ENCODE results near the gene IFNA5. TPM values are rescaled to one million over a fixed set of nuclear protein-coding genes. Genes with fewer than 3 reads are reported as not detected.

The IFNA5 gene
- total RNA-seq, 1 donor from 2014 or later: not detected

DNA sequence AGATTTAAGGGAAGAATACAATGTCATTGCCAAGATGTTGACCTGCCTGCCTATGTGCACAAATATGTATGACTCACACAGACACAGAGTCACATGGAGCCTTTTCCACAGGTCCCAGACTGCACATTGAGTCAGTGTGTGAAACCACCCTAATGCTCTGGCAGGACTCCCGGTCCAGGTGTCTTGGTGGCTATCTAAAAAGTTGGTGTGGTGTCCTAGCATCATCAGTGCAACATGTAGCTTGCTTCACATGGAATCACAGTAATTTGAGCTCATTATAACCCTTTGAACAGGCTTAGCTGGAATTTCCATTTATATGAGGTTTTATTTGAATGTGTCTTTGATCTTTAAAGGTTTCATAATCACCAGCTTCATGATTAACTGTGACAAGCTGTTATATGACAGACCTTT is 10.7 kb downstream of the IFNA5 start:
- no peak overlapping the region for H2AFZ ChIP-seq (ENCODE audit: low read depth, low read length)
- DNase-seq (ENCODE audit: low read depth): peak; percentile 47
- no peak overlapping the region for H3K27ac ChIP-seq (ENCODE audit: low read depth, low read length)
- FAIRE-seq: no peak
- H3K4me2 ChIP-seq (ENCODE audit: low read length): no peak overlapping the region
- H3K4me1 ChIP-seq (ENCODE audit: insufficient read depth, low read length): no peaks in the 10 kb centered on the region
- H3K36me3 Mint-ChIP-seq (ENCODE audit: low read depth, unreplicated experiment): no peaks in the 10 kb centered on the region
- no peaks in the 10 kb centered on the region for H4K20me1 ChIP-seq (ENCODE audit: insufficient read depth, low read length)
- no peaks in the 10 kb centered on the region for H3K27me3 ChIP-seq (ENCODE audit: insufficient read depth, low read length)
- H3K36me3 ChIP-seq (ENCODE audit: insufficient read depth, low read length): no peaks in the 10 kb centered on the region
- peak overlapping the region; percentile 63 for H3K27ac Mint-ChIP-seq (ENCODE audit: unreplicated experiment)
- no peaks in the 10 kb centered on the region for H3K79me2 ChIP-seq (ENCODE audit: insufficient read depth, low read length)
- no peak for TF ChIP-seq EZH2 (IDR thresholded peaks at IDR 0.05; ENCODE audit: insufficient read depth, low read length)
- TF ChIP-seq, protein P1, sequence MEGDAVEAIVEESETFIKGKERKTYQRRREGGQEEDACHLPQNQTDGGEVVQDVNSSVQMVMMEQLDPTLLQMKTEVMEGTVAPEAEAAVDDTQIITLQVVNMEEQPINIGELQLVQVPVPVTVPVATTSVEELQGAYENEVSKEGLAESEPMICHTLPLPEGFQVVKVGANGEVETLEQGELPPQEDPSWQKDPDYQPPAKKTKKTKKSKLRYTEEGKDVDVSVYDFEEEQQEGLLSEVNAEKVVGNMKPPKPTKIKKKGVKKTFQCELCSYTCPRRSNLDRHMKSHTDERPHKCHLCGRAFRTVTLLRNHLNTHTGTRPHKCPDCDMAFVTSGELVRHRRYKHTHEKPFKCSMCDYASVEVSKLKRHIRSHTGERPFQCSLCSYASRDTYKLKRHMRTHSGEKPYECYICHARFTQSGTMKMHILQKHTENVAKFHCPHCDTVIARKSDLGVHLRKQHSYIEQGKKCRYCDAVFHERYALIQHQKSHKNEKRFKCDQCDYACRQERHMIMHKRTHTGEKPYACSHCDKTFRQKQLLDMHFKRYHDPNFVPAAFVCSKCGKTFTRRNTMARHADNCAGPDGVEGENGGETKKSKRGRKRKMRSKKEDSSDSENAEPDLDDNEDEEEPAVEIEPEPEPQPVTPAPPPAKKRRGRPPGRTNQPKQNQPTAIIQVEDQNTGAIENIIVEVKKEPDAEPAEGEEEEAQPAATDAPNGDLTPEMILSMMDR (IDR thresholded peaks at IDR 0.05; ENCODE audit: insufficient read depth, low read depth, low read length): no peak
- no peak overlapping the region for H3K9ac ChIP-seq (ENCODE audit: low read length)
- H3K4me3 Mint-ChIP-seq (ENCODE audit: unreplicated experiment): no peak overlapping the region
- H3K4me3 ChIP-seq (ENCODE audit: insufficient read depth, low read depth, low read length): no peak overlapping the region
- H3K4me1 Mint-ChIP-seq (ENCODE audit: low read depth, unreplicated experiment): peaks cover 9% of the 10 kb centered on the region
- no peaks in the 10 kb centered on the region for H3K9me3 ChIP-seq (ENCODE audit: insufficient read depth, low read depth, low read length)
- H3K27me3 Mint-ChIP-seq (ENCODE audit: low read depth, unreplicated experiment): no peaks in the 10 kb centered on the region
- H3K9me3 Mint-ChIP-seq (ENCODE audit: unreplicated experiment): peaks cover 3% of the 10 kb centered on the region

DNA sequence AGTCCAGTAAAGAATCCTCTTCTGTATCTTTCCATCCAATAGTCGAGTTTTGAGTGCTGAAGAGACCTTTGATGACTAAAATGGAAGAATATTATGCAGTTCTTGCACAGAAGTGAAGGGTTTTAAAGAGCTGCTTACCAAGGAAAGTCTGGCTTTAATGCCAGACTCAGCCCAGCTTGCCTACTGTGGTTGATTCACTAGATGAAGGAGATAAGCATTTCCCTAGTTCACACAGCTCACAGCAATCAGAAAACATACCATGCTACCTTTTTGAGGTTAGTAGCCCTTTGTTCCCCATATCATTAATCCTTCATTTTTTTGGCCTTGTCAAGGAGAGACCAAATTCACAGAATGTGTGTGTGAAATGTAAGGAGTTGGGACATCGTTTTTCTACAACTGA is 15.3 kb downstream of the IFNA5 start:
- no peak overlapping the region for H3K4me2 ChIP-seq (ENCODE audit: low read length)
- no peak for DNase-seq (ENCODE audit: low read depth)
- Mint-ChIP-seq H3K9me3 (ENCODE audit: unreplicated experiment) (no peaks in the 10 kb centered on the region), H3K4me3 (ENCODE audit: unreplicated experiment) (no peak overlapping the region), H3K4me1 (ENCODE audit: low read depth, unreplicated experiment) (peaks cover 9% of the 10 kb centered on the region), H3K36me3 (ENCODE audit: low read depth, unreplicated experiment) (no peaks in the 10 kb centered on the region), H3K27ac (ENCODE audit: unreplicated experiment) (no peak overlapping the region), H3K27me3 (ENCODE audit: low read depth, unreplicated experiment) (no peaks in the 10 kb centered on the region)
- no peaks in the 10 kb centered on the region for H3K79me2 ChIP-seq (ENCODE audit: insufficient read depth, low read length)
- H3K9me3 ChIP-seq (ENCODE audit: insufficient read depth, low read depth, low read length): no peaks in the 10 kb centered on the region
- H3K4me3 ChIP-seq (ENCODE audit: insufficient read depth, low read depth, low read length): no peak overlapping the region
- no peak for FAIRE-seq
- H3K27me3 ChIP-seq (ENCODE audit: insufficient read depth, low read length): no peaks in the 10 kb centered on the region
- no peaks in the 10 kb centered on the region for H3K36me3 ChIP-seq (ENCODE audit: insufficient read depth, low read length)
- no peaks in the 10 kb centered on the region for H3K4me1 ChIP-seq (ENCODE audit: insufficient read depth, low read length)
- H4K20me1 ChIP-seq (ENCODE audit: insufficient read depth, low read length): no peaks in the 10 kb centered on the region
- no peak overlapping the region for H3K9ac ChIP-seq (ENCODE audit: low read length)
- H2AFZ ChIP-seq (ENCODE audit: low read depth, low read length): no peak overlapping the region
- no peak overlapping the region for H3K27ac ChIP-seq (ENCODE audit: low read depth, low read length)
- TF ChIP-seq, protein P1 (IDR thresholded peaks at IDR 0.05; ENCODE audit: insufficient read depth, low read depth, low read length): no peak
- no peak for TF ChIP-seq EZH2 (IDR thresholded peaks at IDR 0.05; ENCODE audit: insufficient read depth, low read length)

DNA sequence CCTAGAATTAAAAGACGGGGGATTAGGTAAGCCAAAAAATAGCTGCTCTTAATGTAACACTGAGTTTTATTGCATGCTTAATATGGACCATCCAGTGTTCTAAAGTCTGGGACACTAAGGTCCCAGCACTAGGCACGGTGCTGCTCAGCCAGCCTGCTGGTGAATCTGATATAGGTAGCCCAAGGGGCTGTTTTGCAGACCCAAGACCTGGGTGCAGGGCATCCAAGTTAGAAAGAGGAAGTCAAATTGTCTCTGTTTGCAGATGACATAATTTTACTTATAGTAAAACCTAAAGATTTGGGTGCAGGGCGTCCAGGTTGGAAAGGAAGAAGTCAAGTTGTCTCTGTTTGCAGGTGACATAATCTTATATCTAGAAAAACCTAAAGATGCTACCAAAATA is 17.8 kb downstream of the IFNA5 start:
- no peaks in the 10 kb centered on the region for H3K27me3 Mint-ChIP-seq (ENCODE audit: low read depth, unreplicated experiment)
- no peaks in the 10 kb centered on the region for H3K36me3 Mint-ChIP-seq (ENCODE audit: low read depth, unreplicated experiment)
- Histone ChIP-seq H3K9ac (ENCODE audit: low read length) (no peak overlapping the region), H3K4me2 (ENCODE audit: low read length) (no peak overlapping the region), H3K79me2 (ENCODE audit: insufficient read depth, low read length) (no peaks in the 10 kb centered on the region), H2AFZ (ENCODE audit: low read depth, low read length) (no peak overlapping the region), H3K9me3 (ENCODE audit: insufficient read depth, low read depth, low read length) (no peaks in the 10 kb centered on the region), H4K20me1 (ENCODE audit: insufficient read depth, low read length) (no peaks in the 10 kb centered on the region), H3K4me3 (ENCODE audit: insufficient read depth, low read depth, low read length) (no peak overlapping the region), H3K27me3 (ENCODE audit: insufficient read depth, low read length) (no peaks in the 10 kb centered on the region), H3K27ac (ENCODE audit: low read depth, low read length) (no peak overlapping the region), H3K36me3 (ENCODE audit: insufficient read depth, low read length) (no peaks in the 10 kb centered on the region), H3K4me1 (ENCODE audit: insufficient read depth, low read length) (no peaks in the 10 kb centered on the region)
- DNase-seq (ENCODE audit: low read depth): no peak
- H3K4me3 Mint-ChIP-seq (ENCODE audit: unreplicated experiment): no peak overlapping the region
- TF ChIP-seq, protein P1 (IDR thresholded peaks at IDR 0.05; ENCODE audit: insufficient read depth, low read depth, low read length): no peak
- TF ChIP-seq EZH2 (IDR thresholded peaks at IDR 0.05; ENCODE audit: insufficient read depth, low read length): no peak
- H3K27ac Mint-ChIP-seq (ENCODE audit: unreplicated experiment): no peak overlapping the region
- H3K4me1 Mint-ChIP-seq (ENCODE audit: low read depth, unreplicated experiment): no peaks in the 10 kb centered on the region
- no peaks in the 10 kb centered on the region for H3K9me3 Mint-ChIP-seq (ENCODE audit: unreplicated experiment)
- no peak for FAIRE-seq

Measured in astrocyte (in vitro differentiated cells and primary cell).